ENCODE measurements around the gene MBTPS1.

DNA sequence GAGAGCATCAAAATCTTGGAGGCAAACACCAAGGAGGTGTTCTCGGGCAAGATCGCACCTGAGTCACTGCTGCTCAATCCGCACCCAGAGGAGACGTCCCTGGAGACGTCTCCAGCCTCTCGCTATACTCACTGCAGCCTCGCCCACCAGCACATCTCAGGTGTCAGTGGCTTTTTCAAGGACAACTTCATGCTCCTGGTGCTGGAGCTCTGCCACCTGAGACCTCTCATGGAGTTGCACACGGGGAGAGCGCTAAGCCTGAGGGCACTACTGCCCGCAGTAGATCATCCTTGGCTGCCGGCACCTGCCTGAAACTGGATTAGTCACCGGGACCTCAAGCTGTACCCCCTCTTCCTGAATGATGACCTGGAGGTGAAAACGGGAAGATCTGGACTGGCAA, 2.6 kb upstream of the MBTPS1 start:
- TF ChIP-seq ZNF785 (tag by site-specific recombination; IDR thresholded peaks at IDR 0.05) (no peak), ZNF596 (tag by site-specific recombination; IDR thresholded peaks at IDR 0.05) (no peak), ZIC2 (tag by site-specific recombination; IDR thresholded peaks at IDR 0.05) (no peak)
- TF ChIP-seq, protein P1, sequence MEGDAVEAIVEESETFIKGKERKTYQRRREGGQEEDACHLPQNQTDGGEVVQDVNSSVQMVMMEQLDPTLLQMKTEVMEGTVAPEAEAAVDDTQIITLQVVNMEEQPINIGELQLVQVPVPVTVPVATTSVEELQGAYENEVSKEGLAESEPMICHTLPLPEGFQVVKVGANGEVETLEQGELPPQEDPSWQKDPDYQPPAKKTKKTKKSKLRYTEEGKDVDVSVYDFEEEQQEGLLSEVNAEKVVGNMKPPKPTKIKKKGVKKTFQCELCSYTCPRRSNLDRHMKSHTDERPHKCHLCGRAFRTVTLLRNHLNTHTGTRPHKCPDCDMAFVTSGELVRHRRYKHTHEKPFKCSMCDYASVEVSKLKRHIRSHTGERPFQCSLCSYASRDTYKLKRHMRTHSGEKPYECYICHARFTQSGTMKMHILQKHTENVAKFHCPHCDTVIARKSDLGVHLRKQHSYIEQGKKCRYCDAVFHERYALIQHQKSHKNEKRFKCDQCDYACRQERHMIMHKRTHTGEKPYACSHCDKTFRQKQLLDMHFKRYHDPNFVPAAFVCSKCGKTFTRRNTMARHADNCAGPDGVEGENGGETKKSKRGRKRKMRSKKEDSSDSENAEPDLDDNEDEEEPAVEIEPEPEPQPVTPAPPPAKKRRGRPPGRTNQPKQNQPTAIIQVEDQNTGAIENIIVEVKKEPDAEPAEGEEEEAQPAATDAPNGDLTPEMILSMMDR (tag by site-specific recombination; IDR thresholded peaks at IDR 0.05): no peak

Measured in HEK293 (cell line).